Articular chondrocyte of knee joint (primary cell): ENCODE results near the gene KCTD8. TPM values are rescaled to one million over a fixed set of nuclear protein-coding genes. Genes with fewer than 3 reads are reported as not detected.

Experiments
- total RNA-seq: library from RNA; depleted of rRNA; stranded (reverse); fragments of >200 nt; gene quantifications from 2 replicates; pipeline ENCODE4 v1.2.3, GENCODE V29; 2012

Gene KCTD8
- total RNA-seq: not detected in 2 replicates

GRCh38 chr4:44448521-44449461, at the start of gene KCTD8:
TSS of gene KCTD8 (minus strand) at chr4:44448809.

Other genes with a start within 250 kb of the KCTD8 start
- gene YIPF7, start 202.8 kb upstream of the KCTD8 start, total RNA-seq: not detected in 2 replicates
- gene GUF1, start 229.6 kb upstream of the KCTD8 start, total RNA-seq: 16.5 and 17.5 TPM in 2 replicates